HG02798 (cell line): ENCODE measurements around the gene KMT2C.
"Not testable (repeated sequence)": the region's sequence is repeated elsewhere in the genome, so short reads cannot be mapped to it uniquely, and the experiment has no call there.

ENCODE experiments used
- ATAC-seq: cut with Tn5 transposase; IDR thresholded peaks from one replicate; pipeline ENCODE4 v1.9.1; 2021; ENCODE audit warnings: mild to moderate bottlenecking; ENCODE audit not compliant: unreplicated experiment, poor library complexity

The KMT2C gene

GRCh38 chr7:152329469-152329868 is 106.3 kb downstream of the KMT2C start:
- ATAC-seq: no peak

- ATAC-seq: no peak
These were observed 107.6 kb downstream of the KMT2C start for GRCh38 chr7:152328234-152328633.

- ATAC-seq: no peak
These were observed 120.0 kb downstream of the KMT2C start for GRCh38 chr7:152315845-152316244.

GRCh38 chr7:152313831-152314604 is 121.8 kb downstream of the KMT2C start:
- no peak for ATAC-seq

GRCh38 chr7:152313217-152313616 is 122.6 kb downstream of the KMT2C start:
- no peak for ATAC-seq

GRCh38 chr7:152312316-152312715 is 123.5 kb downstream of the KMT2C start:
- no peak for ATAC-seq

- ATAC-seq: no peak
These were observed 127.9 kb downstream of the KMT2C start for GRCh38 chr7:152307902-152308301.

GRCh38 chr7:152299542-152300143 is 136.2 kb downstream of the KMT2C start:
- not testable (repeated sequence) for ATAC-seq

- ATAC-seq: no peak
These were observed 142.9 kb downstream of the KMT2C start for GRCh38 chr7:152292897-152293296.

GRCh38 chr7:152286972-152287371 is 148.8 kb downstream of the KMT2C start:
- not testable (repeated sequence) for ATAC-seq

GRCh38 chr7:152286219-152286618 is 149.6 kb downstream of the KMT2C start:
- not testable (repeated sequence) for ATAC-seq

GRCh38 chr7:152284998-152285397 is 150.8 kb downstream of the KMT2C start:
- not testable (repeated sequence) for ATAC-seq

GRCh38 chr7:152277687-152278086 is 158.1 kb downstream of the KMT2C start:
- not testable (repeated sequence) for ATAC-seq

- not testable (repeated sequence) for ATAC-seq
These were observed 165.4 kb downstream of the KMT2C start for GRCh38 chr7:152270427-152270826.

- not testable (repeated sequence) for ATAC-seq
These were observed 168.9 kb downstream of the KMT2C start for GRCh38 chr7:152266859-152267258.

GRCh38 chr7:152264915-152265314 is 170.9 kb downstream of the KMT2C start:
- not testable (repeated sequence) for ATAC-seq

GRCh38 chr7:152262146-152262545 is 173.7 kb downstream of the KMT2C start:
- not testable (repeated sequence) for ATAC-seq

- ATAC-seq: not testable (repeated sequence)
These were observed 176.2 kb downstream of the KMT2C start for GRCh38 chr7:152259645-152260044.

GRCh38 chr7:152247851-152248250 is 188.0 kb downstream of the KMT2C start:
- ATAC-seq: not testable (repeated sequence)

GRCh38 chr7:152245417-152245816 is 190.4 kb downstream of the KMT2C start:
- ATAC-seq: not testable (repeated sequence)

GRCh38 chr7:152243464-152243863 is 192.3 kb downstream of the KMT2C start:
- ATAC-seq: not testable (repeated sequence)

GRCh38 chr7:152241301-152241700 is 194.5 kb downstream of the KMT2C start:
- ATAC-seq: not testable (repeated sequence)
